GM15510 (cell line): ENCODE measurements around the gene SEPTIN11.

ENCODE experiments used
- POLR2A ChIP-seq: IDR thresholded peaks from 3 replicates; pipeline ENCODE4 v1.6.1; 2011; ENCODE audit warnings: borderline replicate concordance; ENCODE audit not compliant: insufficient read length; ENCODE audit errors: extremely low read depth

SEPTIN11 gene

DNA sequence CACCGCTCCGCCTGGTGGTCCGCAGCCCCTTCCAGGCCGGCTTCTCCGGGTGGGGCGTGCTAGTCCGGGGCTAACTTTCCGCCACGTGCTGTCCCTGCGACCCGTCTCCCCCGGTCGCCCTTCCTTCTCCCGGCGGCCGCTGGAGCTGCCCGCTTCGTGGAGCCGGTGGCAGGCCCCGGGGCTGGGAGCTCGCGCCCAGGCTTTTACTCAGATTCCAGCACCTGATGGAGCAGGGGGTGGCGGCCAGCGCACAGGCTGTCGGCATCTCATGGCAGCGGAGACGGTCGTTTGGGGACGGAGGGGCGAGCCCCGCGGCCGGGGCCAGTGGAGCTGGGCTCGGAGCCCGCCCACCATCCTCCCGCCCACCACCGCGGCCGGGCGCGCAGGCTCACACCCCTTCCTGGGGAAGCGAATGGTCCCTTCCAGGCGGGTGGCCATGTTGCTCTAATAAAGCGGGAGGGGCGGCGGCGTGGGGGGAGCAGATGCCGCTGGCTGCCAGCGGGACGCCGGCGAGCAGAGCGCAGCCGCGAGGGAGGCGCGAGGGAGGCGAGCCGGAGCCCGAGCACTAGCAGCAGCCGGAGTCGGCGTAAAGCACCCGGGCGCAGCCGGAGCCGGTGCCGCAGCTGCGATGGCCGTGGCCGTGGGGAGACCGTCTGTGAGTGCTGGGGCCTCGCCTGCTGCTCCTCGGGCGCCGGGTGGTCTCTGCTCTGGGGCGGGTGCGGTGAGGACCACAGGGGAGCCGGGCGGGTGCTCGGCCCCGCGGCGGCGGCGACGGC lies at the start of gene SEPTIN11:
Gene SEPTIN11, plus strand, starts transcription at position 477 of the 776 bp plus-strand sequence. Its CDS starts 152 bp downstream, at position 629.
- peak; percentile 98 for TF ChIP-seq POLR2A

DNA sequence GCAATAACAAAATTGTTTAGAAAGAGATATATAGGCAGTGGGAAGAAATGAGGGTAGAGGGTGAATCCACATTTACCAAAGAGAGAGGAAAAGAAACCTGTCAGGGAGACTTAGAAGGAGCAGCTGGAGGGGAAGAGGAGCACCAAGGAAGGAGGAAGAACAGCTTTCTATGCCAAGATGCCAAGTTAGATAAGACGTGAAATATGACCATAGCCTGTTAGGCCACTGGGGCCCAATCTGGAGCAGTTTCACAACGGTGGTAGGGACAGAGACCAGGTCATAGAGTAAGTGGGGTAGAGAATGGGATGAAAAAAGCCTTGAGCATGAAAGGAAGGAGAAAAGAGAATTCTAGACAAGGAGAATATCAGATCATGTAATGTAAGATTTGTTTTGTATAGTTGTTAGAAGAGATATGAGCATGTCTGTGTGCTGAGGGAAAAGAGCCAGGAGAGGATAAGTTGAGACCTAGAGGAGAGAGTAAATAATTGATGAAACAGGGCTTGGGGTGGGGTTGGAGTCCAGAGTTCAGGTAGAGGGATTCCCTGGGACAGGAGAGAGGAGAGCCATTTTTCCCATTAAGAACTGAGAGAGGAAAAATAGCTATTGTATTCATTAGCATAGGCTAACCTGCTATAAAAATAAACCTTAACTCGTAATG lies 47.2 kb upstream of the SEPTIN11 start:
- TF ChIP-seq POLR2A: no peak

GRCh38 chr4:76904646-76905190 lies 44.8 kb upstream of the SEPTIN11 start:
- no peak for TF ChIP-seq POLR2A

DNA sequence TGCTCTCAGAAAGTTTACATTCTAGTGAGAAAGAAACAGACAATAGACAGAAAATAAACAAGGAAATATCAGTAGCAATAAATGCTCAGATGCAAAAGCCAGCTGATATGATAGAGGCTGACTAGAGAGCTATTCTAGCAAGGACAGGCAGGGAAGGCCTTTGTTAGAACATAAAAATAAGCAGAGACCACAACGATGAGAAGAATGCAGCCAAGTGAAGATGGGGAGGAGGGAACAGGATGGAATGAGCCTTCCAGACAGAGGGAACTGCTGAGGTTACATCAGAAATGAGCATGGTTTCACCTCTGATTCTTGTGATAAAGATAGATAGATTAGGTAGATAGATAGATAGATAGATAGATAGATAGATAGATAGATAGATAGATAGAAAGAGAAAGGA lies 44.0 kb upstream of the SEPTIN11 start:
- TF ChIP-seq POLR2A: no peak

- TF ChIP-seq POLR2A: no peak
These were observed 39.8 kb upstream of the SEPTIN11 start for GRCh38 chr4:76909711-76910110.

DNA sequence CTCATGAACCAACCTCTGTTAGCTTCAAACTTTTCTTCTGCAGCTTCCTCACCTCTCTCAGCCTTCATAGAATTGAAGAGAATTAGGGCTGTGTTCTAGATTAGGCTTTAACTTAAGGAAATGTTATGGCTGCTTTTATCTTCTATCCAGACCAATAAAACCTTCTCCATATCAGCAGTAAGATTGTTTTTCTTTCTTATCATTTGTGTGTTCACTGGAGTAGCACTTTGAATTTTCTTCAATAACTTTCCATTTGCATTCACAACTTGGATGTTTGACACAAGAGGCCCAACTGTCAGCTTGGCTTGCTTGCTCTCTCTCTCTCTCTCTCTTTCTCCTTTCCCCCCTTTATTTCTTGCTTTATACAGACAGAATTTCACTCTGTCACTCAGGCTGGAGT lies 28.8 kb upstream of the SEPTIN11 start:
- no peak for TF ChIP-seq POLR2A

- TF ChIP-seq POLR2A: no peak
These were observed 25.8 kb upstream of the SEPTIN11 start for GRCh38 chr4:76923619-76924357.

- TF ChIP-seq POLR2A: no peak
These were observed 22.7 kb upstream of the SEPTIN11 start for GRCh38 chr4:76926841-76927240.

GRCh38 chr4:76930685-76931084 lies 18.9 kb upstream of the SEPTIN11 start:
- TF ChIP-seq POLR2A: no peak

- TF ChIP-seq POLR2A: no peak
These were observed 18.5 kb upstream of the SEPTIN11 start for GRCh38 chr4:76931087-76931486.

- TF ChIP-seq POLR2A: no peak
These were observed 17.8 kb upstream of the SEPTIN11 start for GRCh38 chr4:76931576-76932276.

DNA sequence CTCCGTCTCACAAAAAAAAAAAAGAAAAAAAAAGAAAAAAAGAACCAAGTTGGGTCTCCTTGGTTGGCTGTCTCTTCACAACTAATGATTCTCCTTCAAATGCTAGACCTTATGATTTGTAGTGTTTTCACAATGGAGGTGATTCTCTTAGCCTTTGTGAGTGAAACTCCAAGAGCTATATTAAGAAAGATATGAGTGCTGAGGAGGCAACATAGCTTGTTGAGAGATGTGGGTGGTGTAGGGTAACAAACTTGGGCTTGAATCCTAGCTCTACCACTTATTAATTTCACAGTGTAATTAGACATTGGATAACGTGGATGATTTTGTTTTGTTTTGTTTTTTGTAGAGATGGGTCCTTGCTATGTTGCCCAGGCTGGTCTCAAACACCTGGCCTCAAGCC lies 10.4 kb upstream of the SEPTIN11 start:
- no peak for TF ChIP-seq POLR2A

DNA sequence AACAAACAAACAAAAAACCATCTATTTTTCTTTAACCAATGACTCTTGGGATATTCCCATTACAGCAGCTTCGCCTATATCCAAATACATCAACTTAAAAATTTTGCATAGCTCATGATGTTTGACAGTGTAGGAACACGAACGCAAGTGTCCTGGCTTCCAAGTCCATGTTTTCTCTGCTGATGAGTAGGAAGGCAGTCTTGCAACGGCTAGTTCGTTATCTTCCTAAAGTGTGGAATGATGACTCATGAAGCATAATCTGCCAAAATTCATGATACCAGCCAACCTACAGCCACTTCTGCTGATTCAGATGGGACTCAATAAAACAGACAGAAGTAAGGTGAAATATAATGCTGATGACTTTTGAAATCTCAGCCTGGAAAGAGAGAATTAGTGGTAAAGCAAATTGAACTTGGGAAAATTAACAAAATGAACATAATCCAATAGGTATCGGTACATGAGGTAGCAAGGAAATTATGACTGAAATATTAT lies 6.4 kb upstream of the SEPTIN11 start:
- no peak for TF ChIP-seq POLR2A

DNA sequence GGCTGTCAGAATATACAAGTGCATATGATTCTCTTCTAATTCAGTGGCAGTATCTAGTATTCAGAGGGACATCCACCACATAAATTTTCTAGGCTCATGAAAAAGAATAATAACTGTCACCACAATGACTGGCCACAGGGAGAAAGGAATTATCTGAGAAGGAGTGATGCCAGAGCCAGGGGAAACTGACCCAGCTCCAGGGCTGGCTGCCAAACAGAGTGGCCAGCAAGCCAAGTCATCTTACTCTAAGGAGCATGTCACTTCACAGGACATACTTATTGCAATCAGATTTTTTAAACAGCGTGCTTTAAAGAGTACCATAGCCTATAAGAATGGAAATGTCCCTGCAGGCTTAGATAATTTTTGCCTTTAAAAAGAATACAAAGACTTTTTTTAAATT lies 5.8 kb upstream of the SEPTIN11 start:
- no peak for TF ChIP-seq POLR2A
